ENCODE results near the gene TNFAIP8L1.

Gene TNFAIP8L1

GRCh38 chr19:4613254-4613751, 26.0 kb upstream of the TNFAIP8L1 start:
- no peak for DNase-seq

DNA sequence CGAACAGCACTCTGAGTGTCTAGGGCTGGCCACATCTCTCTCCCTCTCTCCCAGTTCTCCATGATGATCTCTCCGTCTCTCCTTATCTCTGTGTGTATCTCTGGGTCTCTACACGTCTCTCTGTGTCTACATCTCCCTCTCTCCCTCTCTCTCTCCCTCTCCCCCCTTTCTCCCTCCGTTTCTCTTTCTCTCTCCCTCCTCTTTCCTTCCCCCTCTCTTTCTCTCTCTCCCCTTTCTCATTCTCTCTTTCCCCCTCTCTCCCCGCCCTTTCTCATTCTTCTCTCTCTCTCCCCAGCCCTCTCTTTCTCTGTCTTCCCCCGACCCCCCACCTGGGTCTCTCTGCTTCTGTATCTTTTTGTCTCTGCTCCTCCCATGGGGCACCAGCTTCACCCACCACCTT, 21.3 kb upstream of the TNFAIP8L1 start:
- no peak for DNase-seq

DNA sequence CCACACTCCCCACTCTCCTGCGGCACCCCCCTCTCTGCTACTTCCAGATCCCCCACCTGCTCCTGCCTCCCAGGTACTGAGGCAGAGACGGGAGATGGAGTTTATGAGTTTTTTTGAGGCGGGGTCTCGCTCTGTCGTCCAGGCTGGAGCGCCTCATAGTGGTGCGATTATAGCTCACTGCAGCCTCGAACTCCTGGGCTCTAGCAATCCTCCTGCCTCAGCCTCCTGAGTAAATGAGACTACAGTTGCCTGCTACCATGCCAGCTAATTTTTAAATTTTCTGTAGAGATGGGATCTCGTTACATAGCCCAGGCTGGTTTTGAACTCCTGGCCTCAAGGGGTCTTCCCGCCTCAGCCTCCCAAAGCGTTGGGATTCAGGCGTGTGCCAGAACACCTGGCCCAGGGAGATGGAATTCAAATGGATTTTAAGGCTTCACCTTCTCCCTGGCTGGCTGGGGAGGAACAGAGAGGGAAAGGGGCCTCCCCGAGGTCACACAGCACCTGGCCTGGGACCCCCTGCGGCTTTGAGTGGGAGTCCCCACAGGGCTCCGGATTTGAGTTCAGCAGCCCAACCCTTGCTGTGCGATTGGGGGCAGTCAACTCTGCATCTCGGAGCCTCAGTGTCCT, 19.5 kb upstream of the TNFAIP8L1 start:
- no peak for DNase-seq

GRCh38 chr19:4620675-4621074, 18.6 kb upstream of the TNFAIP8L1 start:
- DNase-seq = no peak

GRCh38 chr19:4622695-4623421, 16.5 kb upstream of the TNFAIP8L1 start:
- no peak for DNase-seq

DNA sequence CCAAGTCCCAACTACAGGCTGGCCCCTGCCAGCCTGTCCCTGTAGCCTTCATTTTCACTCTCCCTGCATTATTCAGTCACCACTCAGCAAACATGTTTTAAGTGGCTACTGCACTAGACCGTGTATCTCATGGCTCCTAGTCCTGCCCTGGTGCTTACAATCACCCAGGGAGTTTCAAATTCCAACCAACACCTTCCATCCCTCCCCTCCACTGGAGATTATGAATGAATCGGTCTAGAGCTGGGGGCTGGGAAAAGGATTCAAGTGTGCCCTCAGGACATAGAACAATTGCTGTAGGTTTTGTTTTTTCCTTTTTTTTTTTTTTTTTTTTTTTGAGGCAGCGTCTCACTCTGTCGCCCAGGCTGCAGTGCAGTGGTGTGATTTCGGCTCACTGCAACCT, 15.0 kb upstream of the TNFAIP8L1 start:
- DNase-seq = no peak

DNA sequence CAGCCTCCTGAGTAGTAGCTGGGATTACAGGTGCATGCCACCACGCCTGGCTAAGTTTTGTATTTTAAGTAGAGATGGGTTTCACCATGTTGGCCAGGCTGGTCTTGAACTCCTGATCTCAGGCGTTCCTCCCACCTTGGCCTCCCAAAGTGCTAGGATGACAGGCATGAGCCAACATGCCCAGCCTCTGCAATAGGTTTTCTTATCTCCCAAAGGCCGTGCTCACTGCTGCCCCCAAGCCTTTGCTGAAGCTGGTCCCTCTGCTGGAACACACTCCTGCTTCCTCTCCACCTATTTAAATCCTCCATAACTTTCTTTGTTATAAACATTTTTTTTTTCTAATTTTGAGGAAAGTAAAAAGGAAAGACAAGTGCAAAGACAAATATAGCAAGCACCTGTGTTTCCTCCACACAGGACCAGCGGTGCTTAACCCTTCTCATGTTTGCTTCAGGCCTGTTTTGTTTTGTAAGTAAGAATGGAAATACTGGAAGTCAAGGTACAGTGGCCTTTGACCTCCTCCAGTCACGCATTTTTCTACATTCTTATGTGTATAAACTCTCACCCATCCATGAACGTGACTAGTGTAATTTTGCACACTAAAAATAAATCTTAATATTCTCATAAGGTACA, 14.5 kb upstream of the TNFAIP8L1 start:
- DNase-seq = peak in 1 of 2 experiments; percentile 41

GRCh38 chr19:4633140-4633967, 6.0 kb upstream of the TNFAIP8L1 start:
- DNase-seq = peak; percentile 38 to 56

DNA sequence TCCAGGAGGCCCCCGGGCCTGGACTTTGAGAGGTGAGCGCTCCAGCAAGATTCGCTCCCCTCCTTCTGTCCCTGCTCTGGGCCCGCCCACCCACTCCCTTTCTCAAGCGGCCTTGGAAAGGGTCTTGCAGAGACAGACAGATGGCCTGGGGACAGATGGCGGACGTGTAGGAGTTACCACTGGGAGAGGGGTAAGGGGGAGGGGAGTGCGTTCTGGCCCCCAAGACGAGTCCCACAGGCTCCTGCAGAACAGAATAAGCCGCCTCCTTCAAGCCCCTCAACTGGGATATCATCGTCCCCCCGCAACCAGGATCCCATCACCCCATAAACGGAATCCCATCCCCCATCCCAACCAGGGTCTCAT, 3.6 kb upstream of the TNFAIP8L1 start:
- DNase-seq = no peak

- DNase-seq = peak in 1 of 2 experiments; percentile 51
These were observed 3.1 kb upstream of the TNFAIP8L1 start for GRCh38 chr19:4636151-4636717.

DNA sequence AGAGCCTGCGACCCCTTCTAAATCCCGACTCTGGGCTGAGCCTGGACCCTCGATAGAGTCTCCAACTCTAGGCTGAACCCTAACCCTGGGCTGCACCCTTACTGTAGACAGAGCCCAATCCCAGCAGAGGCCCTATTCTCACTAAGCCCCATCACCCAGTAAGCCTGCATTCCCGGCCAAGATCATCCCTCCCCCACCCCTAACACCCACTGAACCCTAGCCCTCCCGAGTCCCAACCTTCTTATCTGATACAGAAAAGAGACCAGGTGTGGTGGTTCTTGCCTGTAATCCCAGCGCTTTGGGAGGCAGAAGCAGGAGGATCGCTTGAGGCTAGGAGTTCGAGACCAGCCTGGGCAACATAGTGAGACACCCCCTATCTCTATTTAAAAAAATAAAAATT, 2.6 kb upstream of the TNFAIP8L1 start:
- no peak for DNase-seq

- DNase-seq = no peak
These were observed 999 bp upstream of the TNFAIP8L1 start for GRCh38 chr19:4638317-4638716.

- no peak for DNase-seq
These were observed 373 bp downstream of the TNFAIP8L1 start for GRCh38 chr19:4639531-4640246.

DNA sequence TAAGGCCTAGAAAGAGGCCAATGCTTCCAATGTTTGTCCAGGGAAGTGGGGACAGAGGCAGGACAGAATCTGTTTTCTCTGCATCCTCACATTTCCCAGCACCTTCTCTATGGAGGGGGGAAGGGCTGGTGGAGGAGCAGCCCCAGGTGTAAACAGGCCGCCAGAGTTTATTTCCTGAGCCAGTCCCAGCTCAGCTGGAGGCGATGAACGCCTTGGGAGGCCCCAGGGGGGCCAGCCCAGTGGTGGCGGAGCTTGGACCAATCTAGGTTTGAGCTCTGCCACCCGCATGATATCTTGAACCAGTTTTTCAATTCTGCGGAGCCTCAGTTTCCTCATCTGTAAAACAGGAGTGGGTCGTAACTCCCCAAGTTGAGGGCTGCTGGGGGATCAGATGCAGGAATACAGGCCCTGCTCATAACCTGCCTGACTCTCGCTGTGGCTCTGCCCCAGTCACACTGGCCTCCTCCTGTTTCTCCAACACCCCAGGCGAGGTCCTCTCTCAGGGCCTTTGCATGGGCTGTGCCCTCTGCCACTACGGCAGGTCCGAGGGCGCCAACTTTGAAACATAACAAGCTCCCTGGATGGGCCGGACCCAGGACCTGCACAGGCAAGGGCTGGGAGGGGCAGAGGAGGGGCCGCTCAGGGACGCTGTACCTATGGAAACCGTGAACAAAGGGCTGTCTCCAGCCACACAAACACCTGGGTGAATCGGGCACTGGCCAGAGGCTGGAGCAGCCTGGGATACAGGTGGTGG, 1.1 kb downstream of the TNFAIP8L1 start:
- no peak for DNase-seq

DNA sequence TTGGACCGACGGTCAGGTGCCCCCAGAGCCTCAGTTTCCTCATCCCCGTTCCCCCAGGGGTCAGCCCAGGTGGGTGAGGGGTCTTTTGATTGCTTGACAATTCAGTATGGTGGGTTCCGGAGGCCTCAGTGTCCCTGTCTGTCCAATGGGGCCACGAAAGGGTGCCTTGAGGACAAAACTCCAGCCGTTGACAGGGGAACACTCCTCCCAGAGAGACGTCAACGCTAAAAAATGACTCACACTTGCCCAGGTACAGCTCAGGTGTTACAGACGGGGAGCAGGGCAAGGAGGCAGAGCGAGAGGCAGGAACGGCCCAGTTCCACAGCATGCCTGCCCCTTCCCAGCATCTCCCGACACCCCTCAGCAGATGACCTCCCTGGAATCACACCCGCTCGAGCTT, 1.8 kb downstream of the TNFAIP8L1 start:
- no peak for DNase-seq

- DNase-seq = no peak
These were observed 3.3 kb downstream of the TNFAIP8L1 start for GRCh38 chr19:4642625-4643024.

- DNase-seq = no peak
These were observed 6.4 kb downstream of the TNFAIP8L1 start for GRCh38 chr19:4645718-4646117.

DNA sequence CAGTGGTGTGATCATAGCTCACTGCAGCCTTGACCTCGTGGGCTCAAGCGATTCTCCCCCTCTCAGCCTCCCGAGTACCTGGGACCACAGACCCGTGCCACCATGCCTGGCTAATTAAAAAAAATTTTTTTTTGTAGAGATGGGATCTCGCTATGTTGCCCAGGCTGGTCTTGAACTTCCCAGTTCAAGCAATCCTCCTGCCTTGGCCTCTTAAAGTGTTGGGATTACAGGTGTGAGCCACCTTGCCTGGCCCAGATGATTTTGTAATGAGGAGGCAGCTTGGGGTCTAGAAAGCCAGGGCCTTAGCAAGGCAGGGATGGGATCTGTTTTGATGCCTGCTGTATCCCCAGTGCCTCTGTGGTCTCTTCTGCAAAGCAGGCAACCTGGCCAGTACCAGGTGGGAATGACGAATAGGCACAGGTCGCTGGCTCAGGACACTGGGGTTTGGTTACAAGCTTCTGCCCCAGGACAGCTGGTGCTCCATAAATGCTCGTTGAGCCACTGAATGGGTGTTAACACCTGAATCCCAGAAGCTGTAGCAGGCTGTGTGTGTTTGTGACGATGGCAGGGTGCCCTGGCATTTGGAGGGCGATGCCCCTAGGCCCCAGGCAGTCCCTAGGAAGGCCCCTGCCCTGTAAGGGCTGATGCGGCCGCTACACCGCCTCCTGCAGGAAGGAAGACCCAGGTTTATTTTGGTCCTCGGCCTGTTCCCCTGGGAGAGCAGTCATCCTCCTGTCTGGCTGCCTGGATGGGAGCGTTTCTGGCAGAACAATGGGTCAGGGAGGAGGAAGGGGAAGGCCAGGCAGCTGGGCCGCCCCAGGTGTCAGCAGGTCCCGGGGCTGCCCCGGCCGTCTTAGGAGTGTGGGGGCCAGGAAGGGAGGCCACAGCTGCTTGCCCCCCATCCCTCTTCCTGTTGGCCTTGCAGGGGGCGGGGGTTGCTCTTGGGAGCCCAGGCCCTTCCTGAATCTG, 8.6 kb downstream of the TNFAIP8L1 start:
- no peak for DNase-seq

DNA sequence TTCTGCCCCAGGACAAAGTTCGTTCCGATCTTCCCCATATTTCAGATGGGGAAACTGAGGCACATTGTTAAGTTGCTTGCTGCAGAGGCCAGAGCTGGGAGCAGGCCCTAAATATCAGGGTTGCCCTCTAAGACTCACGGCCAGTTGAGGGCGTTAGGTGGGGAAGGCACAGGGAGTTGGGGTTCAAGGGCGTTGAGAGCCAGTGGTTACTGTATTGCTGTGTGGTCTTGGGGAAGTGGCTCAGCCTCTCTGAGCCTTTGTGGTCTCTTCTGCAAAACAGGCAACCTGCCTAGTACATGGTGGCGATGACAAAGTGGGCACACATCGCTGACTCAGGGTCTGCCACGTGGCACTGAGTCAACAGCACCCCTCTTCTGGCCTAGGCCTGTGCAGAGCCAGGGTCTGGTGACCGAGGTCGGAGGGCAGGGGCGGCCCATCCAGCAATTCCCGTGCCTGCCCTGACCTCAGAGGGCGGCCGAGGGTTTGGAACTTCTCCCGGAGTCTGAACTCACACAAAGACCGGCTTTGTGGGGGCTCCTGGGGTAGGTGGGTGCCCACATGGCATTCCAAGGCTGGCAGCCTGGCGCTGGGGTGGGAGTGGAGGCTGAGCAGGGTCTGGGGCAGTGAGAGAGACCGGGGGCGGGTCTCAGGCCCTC, 10.2 kb downstream of the TNFAIP8L1 start:
- no peak for DNase-seq

DNA sequence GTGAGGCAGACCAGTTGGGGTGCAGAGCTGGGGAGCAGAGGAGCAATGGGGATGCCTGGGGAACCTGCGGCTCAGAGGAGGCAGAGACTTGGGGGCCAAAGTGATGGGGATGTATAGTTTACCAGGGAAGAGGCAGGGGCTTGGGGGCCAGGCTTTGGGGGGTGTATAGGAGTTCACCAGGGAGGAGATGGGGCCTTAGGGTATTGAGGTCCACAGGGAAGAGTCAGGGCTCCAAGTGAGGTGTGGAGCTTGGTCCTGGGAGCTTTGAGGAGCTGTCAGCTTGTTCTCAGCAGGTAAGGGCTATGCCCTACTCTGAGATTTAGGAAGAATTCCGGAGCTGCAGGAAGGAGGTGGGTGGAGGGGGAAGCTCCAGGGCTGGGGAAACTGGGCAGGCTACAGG, 10.8 kb downstream of the TNFAIP8L1 start:
- DNase-seq = no peak

Measured in SHP77 (cell line).